Smooth muscle cell (in vitro differentiated cells): ENCODE data around the gene FGGY. TPM values are rescaled to one million over a fixed set of nuclear protein-coding genes. Genes with fewer than 3 reads are reported as not detected.

Experiments used
- DNase-seq: peaks from one replicate; lab custom pipeline; 2025; ENCODE audit not compliant: unreplicated experiment; lab: John Stamatoyannopoulos, UW
- H2AFZ ChIP-seq: fragments of 200-600 bp; sonication (generic); 2 replicates; pipeline ENCODE4 v1.6.0; 2016; ENCODE audit warnings: antibody characterized with exemption, low read depth, mild to moderate bottlenecking
- H3F3A ChIP-seq: fragments of 200-600 bp; sonication (generic); 2 replicates; pipeline ENCODE4 v1.6.0; 2017; ENCODE audit warnings: antibody characterized with exemption, low read depth
- H3K27ac ChIP-seq: fragments of 200-600 bp; sonication (generic); 2 replicates; pipeline ENCODE4 v1.5.1; 2016; ENCODE audit warnings: low read depth, mild to moderate bottlenecking
- H3K27me3 ChIP-seq: fragments of 200-600 bp; sonication (generic); 2 replicates; pipeline ENCODE4 v1.6.1; 2016; ENCODE audit warnings: low read depth, mild to moderate bottlenecking
- H3K36me3 ChIP-seq: fragments of 200-600 bp; sonication (generic); 2 replicates; pipeline ENCODE4 v1.5.1; 2016; ENCODE audit warnings: low read depth
- H3K4me1 ChIP-seq: fragments of 200-600 bp; sonication (generic); 2 replicates; pipeline ENCODE4 v1.5.1; 2016; ENCODE audit warnings: low read depth
- H3K4me2 ChIP-seq: fragments of 200-600 bp; sonication (generic); 2 replicates; pipeline ENCODE4 v1.6.0; 2016; ENCODE audit warnings: mild to moderate bottlenecking
- H3K4me3 ChIP-seq: fragments of 200-600 bp; sonication (generic); 2 replicates; pipeline ENCODE4 v1.5.1; 2016; ENCODE audit warnings: mild to moderate bottlenecking
- H3K79me2 ChIP-seq: fragments of 200-600 bp; sonication (generic); 2 replicates; pipeline ENCODE4 v1.6.0; 2016; ENCODE audit warnings: low read depth, mild to moderate bottlenecking
- H3K9ac ChIP-seq: fragments of 200-600 bp; sonication (generic); 2 replicates; pipeline ENCODE4 v1.6.0; 2016; ENCODE audit warnings: low read depth
- H3K9me3 ChIP-seq: fragments of 200-600 bp; sonication (generic); replicated peaks from 2 replicates; pipeline ENCODE4 v1.5.1; 2016; ENCODE audit warnings: low read depth
- H4K20me1 ChIP-seq: fragments of 200-600 bp; sonication (generic); 2 replicates; pipeline ENCODE4 v1.6.0; 2016; ENCODE audit warnings: low read depth
- WGBS: methylation state at CpG from one replicate; pipeline ENCODE4 v1.1.7; 2016; ENCODE audit warnings: low lambda C conversion rate; 5-methylcytosine and 5-hydroxymethylcytosine counted together
- polyA plus RNA-seq: library from polyadenylated mRNA; unstranded; fragments of >200 nt; fragmentation: Nextera tagmentation; extraction: Ambion mirVana; gene quantifications from 2 replicates; pipeline ENCODE4 v1.2.1, GENCODE V29; 2016
- total RNA-seq: library from RNA; depleted of rRNA; stranded (reverse); fragments of >200 nt; gene quantifications from 2 replicates; pipeline ENCODE4 v1.2.3, GENCODE V29; 2014
- TF ChIP-seq, protein P1 (sequence below): fragments of 200-600 bp; sonication (generic); IDR thresholded peaks from 2 replicates; pipeline ENCODE4 v1.5.1; 2017; ENCODE audit warnings: borderline replicate concordance, mild to moderate bottlenecking, antibody characterized with exemption; ENCODE audit not compliant: insufficient read depth, poor library complexity, severe bottlenecking

The FGGY gene
- total and polyA plus RNA-seq, 2 experiments from 2014 or later = 5.1 to 9.2 TPM

DNA sequence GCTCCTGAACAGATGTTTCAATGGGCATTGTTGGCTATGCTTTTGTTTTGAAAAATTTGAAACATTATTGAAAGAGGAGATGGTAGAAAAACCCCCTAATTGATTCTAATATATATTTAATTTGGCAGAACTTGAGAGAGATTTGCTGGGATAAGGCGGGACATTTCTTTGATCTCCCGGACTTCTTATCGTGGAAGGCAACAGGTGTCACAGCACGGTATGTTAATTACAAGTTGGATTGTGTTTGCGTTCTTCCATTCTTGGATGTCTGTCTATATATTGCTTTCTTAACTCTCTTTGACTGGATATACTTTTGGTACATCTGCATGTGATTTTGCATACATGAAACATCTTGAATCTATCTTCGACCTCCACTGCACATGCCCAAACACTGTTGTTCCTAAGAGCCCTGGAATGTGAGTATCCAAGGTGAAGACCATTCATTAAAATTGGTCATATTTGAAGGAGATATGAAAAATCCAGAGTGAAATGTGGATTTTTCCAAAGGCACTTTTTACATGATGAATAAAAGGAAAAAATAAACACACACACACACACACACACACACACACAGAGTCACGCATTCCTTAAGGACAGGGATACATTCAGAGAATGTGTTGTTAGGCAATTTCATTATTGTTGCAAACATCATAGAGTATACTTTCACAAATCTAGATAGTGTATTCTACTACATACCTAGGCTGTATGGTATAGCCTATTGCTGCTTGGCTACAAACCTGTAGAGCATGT, 81.9 kb downstream of the FGGY start:
- no peaks in the 10 kb centered on the region for H3K36me3 ChIP-seq
- 80% methylated on average over 7 of the region's 7 CpGs for WGBS
- H3K4me2 ChIP-seq = no peak overlapping the region
- H3F3A ChIP-seq = peaks cover 16% of the 10 kb centered on the region
- H3K9me3 ChIP-seq = no peaks in the 10 kb centered on the region
- no peak overlapping the region for H3K9ac ChIP-seq
- TF ChIP-seq, protein P1, sequence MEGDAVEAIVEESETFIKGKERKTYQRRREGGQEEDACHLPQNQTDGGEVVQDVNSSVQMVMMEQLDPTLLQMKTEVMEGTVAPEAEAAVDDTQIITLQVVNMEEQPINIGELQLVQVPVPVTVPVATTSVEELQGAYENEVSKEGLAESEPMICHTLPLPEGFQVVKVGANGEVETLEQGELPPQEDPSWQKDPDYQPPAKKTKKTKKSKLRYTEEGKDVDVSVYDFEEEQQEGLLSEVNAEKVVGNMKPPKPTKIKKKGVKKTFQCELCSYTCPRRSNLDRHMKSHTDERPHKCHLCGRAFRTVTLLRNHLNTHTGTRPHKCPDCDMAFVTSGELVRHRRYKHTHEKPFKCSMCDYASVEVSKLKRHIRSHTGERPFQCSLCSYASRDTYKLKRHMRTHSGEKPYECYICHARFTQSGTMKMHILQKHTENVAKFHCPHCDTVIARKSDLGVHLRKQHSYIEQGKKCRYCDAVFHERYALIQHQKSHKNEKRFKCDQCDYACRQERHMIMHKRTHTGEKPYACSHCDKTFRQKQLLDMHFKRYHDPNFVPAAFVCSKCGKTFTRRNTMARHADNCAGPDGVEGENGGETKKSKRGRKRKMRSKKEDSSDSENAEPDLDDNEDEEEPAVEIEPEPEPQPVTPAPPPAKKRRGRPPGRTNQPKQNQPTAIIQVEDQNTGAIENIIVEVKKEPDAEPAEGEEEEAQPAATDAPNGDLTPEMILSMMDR = no peak
- DNase-seq = no peak
- H3K4me3 ChIP-seq = no peak overlapping the region
- no peaks in the 10 kb centered on the region for H3K79me2 ChIP-seq
- H3K27ac ChIP-seq = peak overlapping the region; percentile 53
- H4K20me1 ChIP-seq = no peaks in the 10 kb centered on the region
- H3K4me1 ChIP-seq = peaks cover 5% of the 10 kb centered on the region
- no peak overlapping the region for H2AFZ ChIP-seq
- no peaks in the 10 kb centered on the region for H3K27me3 ChIP-seq

DNA sequence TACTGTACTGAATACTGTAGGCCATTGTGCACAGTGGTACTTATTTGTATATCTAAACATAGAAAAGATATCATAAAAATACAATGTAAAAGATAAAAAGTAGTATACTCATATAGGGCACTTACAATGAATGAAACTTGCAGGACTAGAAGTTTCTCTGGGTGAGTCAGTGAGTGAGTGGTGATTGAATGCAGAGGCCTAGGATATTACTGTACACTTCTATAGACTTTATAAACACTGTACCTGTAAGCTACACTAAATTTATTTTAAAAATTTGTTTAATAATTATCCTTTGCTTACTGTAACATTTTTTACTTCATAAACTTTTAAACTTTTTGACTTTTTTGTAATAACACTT, 82.5 kb downstream of the FGGY start:
- H3F3A ChIP-seq = peaks cover 16% of the 10 kb centered on the region
- no peaks in the 10 kb centered on the region for H3K79me2 ChIP-seq
- no peak overlapping the region for H3K4me2 ChIP-seq
- TF ChIP-seq, protein P1 = no peak
- no peaks in the 10 kb centered on the region for H3K27me3 ChIP-seq
- no peak overlapping the region for H2AFZ ChIP-seq
- H3K9me3 ChIP-seq = no peaks in the 10 kb centered on the region
- no peaks in the 10 kb centered on the region for H3K36me3 ChIP-seq
- no peak for DNase-seq
- no peaks in the 10 kb centered on the region for H4K20me1 ChIP-seq
- peaks cover 5% of the 10 kb centered on the region for H3K4me1 ChIP-seq
- no peak overlapping the region for H3K4me3 ChIP-seq
- H3K9ac ChIP-seq = no peak overlapping the region
- peak overlapping the region; percentile 53 for H3K27ac ChIP-seq

DNA sequence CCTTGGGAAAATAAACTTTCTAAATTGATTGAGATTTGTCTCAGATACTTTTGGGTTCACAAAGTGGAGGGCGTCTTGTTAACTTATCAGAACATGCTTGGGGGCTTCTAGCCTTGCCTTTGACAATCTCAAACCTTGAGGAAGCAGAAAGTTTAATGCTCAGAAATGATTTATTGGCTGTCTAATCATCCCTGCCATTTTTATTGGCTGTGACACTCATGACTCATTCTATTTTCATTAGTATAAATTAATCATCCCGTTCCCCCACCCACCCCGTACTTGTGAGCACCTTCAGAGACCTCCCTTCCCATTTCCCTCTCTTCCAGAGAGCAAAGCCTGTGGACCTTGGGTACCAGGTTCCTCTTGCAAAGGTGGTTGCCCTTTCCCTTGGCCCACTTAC, 87.1 kb downstream of the FGGY start:
- no peaks in the 10 kb centered on the region for H3F3A ChIP-seq
- 66% methylated on average over 3 of the region's 3 CpGs for WGBS
- TF ChIP-seq, protein P1 = no peak

DNA sequence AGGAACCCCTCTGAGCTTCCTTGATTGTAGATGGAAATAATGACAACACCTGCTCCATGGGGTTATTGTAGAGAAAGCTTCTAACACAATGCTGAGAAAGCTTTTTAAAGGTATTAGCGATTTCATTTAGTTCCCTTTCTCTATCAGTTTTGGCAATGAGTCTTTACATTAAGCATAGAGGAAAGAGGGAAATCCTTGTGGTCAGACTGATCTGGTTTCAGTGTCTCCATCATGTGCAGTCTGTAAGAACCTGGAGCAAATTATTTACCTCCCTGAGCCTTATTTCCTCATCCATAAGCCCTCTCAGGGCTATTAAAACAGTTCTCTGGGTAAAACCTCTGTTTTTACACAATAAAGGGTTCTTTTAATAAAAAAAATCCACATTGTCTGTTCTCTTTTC, 87.5 kb downstream of the FGGY start:
- Histone ChIP-seq H3K27me3 (no peaks in the 10 kb centered on the region), H3K9me3 (no peaks in the 10 kb centered on the region), H3K36me3 (no peaks in the 10 kb centered on the region), H3F3A (no peaks in the 10 kb centered on the region), H3K79me2 (no peaks in the 10 kb centered on the region), H3K4me2 (no peak overlapping the region), H4K20me1 (no peaks in the 10 kb centered on the region), H3K4me3 (no peak overlapping the region), H2AFZ (no peak overlapping the region), H3K9ac (no peak overlapping the region), H3K4me1 (no peaks in the 10 kb centered on the region), H3K27ac (no peak overlapping the region)
- TF ChIP-seq, protein P1 = no peak
- DNase-seq = no peak
- 78% methylated on average over 1 of the region's 1 CpG for WGBS

More for the DNA sequence above, 87.1 kb downstream of the FGGY start:
- Histone ChIP-seq H3K79me2 (no peaks in the 10 kb centered on the region), H3K4me1 (no peaks in the 10 kb centered on the region), H2AFZ (no peak overlapping the region), H3K27ac (no peak overlapping the region), H3K9me3 (no peaks in the 10 kb centered on the region), H3K4me2 (no peak overlapping the region), H3K9ac (no peak overlapping the region), H3K36me3 (no peaks in the 10 kb centered on the region), H4K20me1 (no peaks in the 10 kb centered on the region), H3K4me3 (no peak overlapping the region), H3K27me3 (no peaks in the 10 kb centered on the region)
- DNase-seq = no peak
